BE2C (cell line): ENCODE data around the gene NKX6-2.

ENCODE experiments used
- DNase-seq: peaks from one replicate; pipeline ENCODE4 v3.0.0-alpha.2; 2020
- H3K27me3 ChIP-seq: fragments of 250-450 bp; sonication (Bioruptor Pico); 2 replicates; pipeline ENCODE4 v1.5.1; 2020; ENCODE audit warnings: mild to moderate bottlenecking
- H3K36me3 ChIP-seq: fragments of 250-450 bp; sonication (Bioruptor Pico); 2 replicates; pipeline ENCODE4 v1.5.1; 2020; ENCODE audit warnings: mild to moderate bottlenecking
- H3K4me1 ChIP-seq: fragments of 250-450 bp; sonication (Bioruptor Pico); 2 replicates; pipeline ENCODE4 v1.5.1; 2020
- H3K4me3 ChIP-seq: 2 replicates; pipeline ENCODE4 v1.5.1; 2011; ENCODE audit warnings: low read depth, low read length
- H3K9me3 ChIP-seq: fragments of 250-450 bp; sonication (Bioruptor Pico); 2 replicates; pipeline ENCODE4 v1.5.1; 2020
- TF ChIP-seq, protein P1 (sequence below): IDR thresholded peaks from 2 replicates; pipeline ENCODE4 v1.5.1; 2012; ENCODE audit warnings: mild to moderate bottlenecking, low read depth, low read length

NKX6-2 gene

DNA sequence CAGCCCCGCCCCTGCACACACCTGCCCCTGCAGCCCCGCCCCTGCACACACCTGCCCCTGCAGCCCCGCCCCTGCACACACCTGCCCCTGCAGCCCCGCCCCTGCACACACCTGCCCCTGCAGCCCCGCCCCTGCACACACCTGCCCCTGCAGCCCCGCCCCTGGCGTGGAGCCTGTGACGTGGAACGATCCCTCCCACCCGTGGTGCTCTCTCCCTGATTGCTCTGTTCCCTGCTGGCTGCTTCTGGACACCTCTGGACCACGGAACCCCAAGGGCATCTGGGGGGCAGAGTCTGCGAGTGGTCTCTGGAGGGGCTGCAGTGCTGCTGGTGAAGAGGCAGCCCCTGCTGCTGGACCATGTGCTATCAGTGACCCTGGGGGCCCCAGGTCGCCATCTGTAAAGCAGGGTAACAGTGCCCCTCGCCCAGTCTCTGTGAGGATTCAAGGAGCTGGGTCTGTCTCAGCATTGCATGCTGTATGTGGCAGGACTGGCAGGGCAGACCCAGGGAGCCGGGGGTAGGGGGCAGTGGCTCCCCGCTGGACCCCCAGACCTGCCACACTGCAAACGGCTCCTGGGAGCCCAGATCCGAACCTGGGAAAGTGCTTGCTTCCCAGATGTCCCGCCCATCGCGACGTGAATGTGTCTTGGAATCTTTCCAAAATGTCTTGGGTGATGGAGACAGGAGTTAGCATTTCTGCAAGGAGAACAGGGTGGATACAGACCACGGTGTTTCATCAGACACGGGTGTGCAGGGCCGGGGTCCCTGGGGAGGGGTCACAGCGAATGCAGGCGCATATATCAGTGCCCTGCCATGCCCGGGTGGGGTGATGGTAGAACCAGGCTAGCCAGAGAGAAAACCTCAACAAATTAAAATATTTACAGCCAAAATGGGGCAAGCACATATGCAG is 27.9 kb upstream of the NKX6-2 start:
- Histone ChIP-seq H3K4me3 (no peak overlapping the region), H3K4me1 (no peaks in the 10 kb centered on the region), H3K9me3 (no peaks in the 10 kb centered on the region), H3K27me3 (peaks cover 42% of the 10 kb centered on the region), H3K36me3 (no peaks in the 10 kb centered on the region)
- TF ChIP-seq, protein P1, sequence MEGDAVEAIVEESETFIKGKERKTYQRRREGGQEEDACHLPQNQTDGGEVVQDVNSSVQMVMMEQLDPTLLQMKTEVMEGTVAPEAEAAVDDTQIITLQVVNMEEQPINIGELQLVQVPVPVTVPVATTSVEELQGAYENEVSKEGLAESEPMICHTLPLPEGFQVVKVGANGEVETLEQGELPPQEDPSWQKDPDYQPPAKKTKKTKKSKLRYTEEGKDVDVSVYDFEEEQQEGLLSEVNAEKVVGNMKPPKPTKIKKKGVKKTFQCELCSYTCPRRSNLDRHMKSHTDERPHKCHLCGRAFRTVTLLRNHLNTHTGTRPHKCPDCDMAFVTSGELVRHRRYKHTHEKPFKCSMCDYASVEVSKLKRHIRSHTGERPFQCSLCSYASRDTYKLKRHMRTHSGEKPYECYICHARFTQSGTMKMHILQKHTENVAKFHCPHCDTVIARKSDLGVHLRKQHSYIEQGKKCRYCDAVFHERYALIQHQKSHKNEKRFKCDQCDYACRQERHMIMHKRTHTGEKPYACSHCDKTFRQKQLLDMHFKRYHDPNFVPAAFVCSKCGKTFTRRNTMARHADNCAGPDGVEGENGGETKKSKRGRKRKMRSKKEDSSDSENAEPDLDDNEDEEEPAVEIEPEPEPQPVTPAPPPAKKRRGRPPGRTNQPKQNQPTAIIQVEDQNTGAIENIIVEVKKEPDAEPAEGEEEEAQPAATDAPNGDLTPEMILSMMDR, result no peak
- no peak for DNase-seq

DNA sequence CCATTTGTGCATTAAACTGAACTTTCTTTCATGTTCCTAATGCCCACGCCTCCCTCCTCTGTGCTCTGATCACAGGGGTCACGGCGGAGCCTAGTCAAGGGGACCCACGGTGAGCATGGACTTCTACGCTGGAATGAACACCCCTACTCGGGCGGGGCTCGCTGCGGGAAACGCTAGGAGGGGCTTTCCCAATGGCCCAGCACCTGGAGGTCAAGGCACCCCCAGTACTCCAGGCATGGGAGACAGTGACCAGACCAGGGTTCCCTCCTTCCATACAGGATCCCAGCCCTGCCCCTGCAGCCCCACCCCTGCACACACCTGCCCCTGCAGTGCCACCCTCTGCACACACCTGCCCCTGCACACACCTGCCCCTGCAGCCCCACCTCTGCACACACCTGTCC is 27.1 kb upstream of the NKX6-2 start:
- H3K27me3 ChIP-seq, result peaks cover 43% of the 10 kb centered on the region
- no peak overlapping the region for H3K4me3 ChIP-seq

DNA sequence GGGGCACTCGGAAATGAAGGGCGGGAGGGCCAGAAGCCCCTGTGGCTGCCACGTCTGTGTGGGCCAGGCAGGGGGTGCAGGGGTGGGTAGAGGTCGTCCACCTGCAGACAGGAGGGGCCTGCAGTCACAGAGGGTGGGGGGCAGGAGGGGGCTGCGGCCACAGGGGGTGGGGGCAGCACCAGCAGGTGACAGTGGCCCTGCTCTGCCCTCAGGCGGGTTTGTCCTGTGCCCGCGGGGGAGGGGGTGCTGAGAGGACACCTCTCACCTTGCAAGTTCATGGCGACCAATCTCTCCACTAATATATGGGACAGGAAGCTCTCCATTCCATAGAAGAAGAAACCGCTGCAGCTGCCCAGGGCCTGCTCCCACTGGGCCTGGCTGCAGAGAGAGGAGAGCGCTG is 26.6 kb upstream of the NKX6-2 start:
- TF ChIP-seq, protein P1, result no peak
- Histone ChIP-seq H3K9me3 (no peaks in the 10 kb centered on the region), H3K4me1 (no peaks in the 10 kb centered on the region), H3K27me3 (peaks cover 43% of the 10 kb centered on the region), H3K4me3 (no peak overlapping the region), H3K36me3 (no peaks in the 10 kb centered on the region)
- DNase-seq, result no peak

More for the DNA sequence above, 27.1 kb upstream of the NKX6-2 start:
- TF ChIP-seq, protein P1, result no peak
- Histone ChIP-seq H3K36me3 (no peaks in the 10 kb centered on the region), H3K4me1 (no peaks in the 10 kb centered on the region), H3K9me3 (no peaks in the 10 kb centered on the region)
- DNase-seq, result no peak

DNA sequence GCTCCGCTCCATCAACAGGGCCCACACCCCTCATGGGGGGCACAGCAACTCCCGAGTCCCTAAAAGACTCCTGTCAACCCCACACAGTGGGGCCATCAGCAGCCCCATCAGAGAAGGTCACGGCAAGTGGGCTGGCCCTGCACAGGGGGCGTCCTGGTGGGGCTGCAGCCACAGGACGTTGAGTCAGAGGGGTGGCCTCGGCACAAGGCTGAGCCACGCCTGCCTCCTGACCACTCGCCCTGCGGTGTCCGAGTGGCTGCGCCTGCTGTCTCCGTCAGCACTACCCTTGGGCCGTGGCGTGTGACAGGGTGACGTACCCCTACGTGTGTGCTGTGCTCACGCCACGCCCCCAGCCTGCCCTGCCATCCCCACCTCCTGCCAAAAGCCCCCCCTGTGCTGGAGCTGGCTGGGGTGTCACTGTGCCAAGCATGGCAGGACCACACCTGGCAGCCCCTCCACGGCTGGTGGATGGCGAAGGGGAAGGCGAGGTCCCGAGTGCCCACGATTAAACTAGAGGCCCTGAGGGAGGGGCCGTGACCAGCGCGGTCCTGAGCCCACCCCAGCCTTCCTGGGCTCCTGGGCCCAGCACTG is 26.0 kb upstream of the NKX6-2 start:
- TF ChIP-seq, protein P1, result no peak
- Histone ChIP-seq H3K27me3 (peaks cover 43% of the 10 kb centered on the region), H3K9me3 (no peaks in the 10 kb centered on the region), H3K36me3 (no peaks in the 10 kb centered on the region), H3K4me1 (no peaks in the 10 kb centered on the region), H3K4me3 (no peak overlapping the region)
- DNase-seq, result no peak

DNA sequence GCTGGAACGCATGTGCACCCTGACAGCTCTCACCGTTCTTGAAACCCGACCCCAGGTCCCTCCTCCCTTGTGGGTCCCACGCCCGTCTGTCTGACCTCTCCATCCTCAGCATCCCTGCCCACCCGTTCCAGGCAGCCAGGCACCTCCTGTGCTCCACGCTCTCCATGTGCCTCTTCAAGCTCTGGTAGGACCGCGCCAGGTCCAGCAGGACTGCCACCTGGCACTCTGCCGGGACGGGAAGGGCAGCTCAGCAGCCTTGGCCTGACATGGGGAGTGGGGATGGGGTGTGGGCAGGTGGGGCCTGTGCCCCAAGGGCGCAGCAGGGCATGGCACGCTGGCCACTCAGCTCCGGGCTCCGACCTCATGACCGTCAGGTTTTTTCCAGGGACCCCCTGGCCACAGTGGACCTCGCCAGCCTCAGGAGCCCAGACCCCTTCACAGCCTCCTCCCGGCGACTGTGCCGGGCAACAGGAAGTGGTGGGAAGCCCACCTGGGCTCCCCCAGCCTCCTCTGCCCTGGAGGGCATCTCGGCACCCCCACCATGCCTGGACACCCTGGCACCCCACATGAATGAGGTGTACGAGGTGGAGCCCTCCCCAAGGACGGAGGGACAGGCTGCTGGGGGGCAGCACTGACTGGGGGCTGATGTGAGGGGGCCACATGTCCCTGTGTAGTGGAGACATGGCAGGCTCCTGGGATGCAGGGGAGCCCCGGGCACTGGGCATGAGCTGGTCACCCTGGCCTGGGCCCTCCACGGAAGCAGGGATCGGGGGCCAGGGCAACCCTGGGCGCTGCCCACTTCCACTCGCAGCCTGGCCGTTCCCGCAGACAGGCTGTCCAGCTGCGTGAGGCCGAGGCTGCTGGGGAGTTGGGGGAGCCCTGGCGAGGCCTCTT is 25.1 kb upstream of the NKX6-2 start:
- H3K4me1 ChIP-seq, result no peaks in the 10 kb centered on the region
- peaks cover 45% of the 10 kb centered on the region for H3K27me3 ChIP-seq
- no peaks in the 10 kb centered on the region for H3K9me3 ChIP-seq
- no peak overlapping the region for H3K4me3 ChIP-seq
- TF ChIP-seq, protein P1, result no peak
- no peaks in the 10 kb centered on the region for H3K36me3 ChIP-seq
- DNase-seq, result no peak
